HEK293 (cell line): ENCODE measurements around the gene HSPE1.

Source experiments
- HOXC10 ChIP-seq: sonication (generic); formaldehyde crosslinking; IDR thresholded peaks from 2 replicates; pipeline ENCODE4 v1.8.1; 2023; ENCODE audit warnings: mild to moderate bottlenecking, missing genetic modification reagents
- KLF9 ChIP-seq: fragments of 450-650 bp; formaldehyde crosslinking; IDR thresholded peaks from 2 replicates; pipeline ENCODE4 v1.5.1; 2016; ENCODE audit warnings: missing biosample characterization, missing genetic modification characterization, low read depth
- MYNN ChIP-seq: fragments of 450-650 bp; formaldehyde crosslinking; IDR thresholded peaks from 2 replicates; pipeline ENCODE4 v1.5.1; 2016; ENCODE audit warnings: missing biosample characterization, missing genetic modification characterization, borderline replicate concordance
- SP7 ChIP-seq: fragments of 450-650 bp; formaldehyde crosslinking; IDR thresholded peaks from 2 replicates; pipeline ENCODE4 v1.5.1; 2016; ENCODE audit warnings: missing biosample characterization, missing genetic modification characterization
- WT1 ChIP-seq: fragments of 450-650 bp; formaldehyde crosslinking; IDR thresholded peaks from 2 replicates; pipeline ENCODE4 v1.5.1; 2016; ENCODE audit warnings: missing biosample characterization, missing genetic modification characterization
- YY2 ChIP-seq: fragments of 450-650 bp; formaldehyde crosslinking; IDR thresholded peaks from 2 replicates; pipeline ENCODE4 v1.5.1; 2016; ENCODE audit warnings: missing biosample characterization, missing genetic modification characterization
- ZNF114 ChIP-seq: fragments of 450-650 bp; formaldehyde crosslinking; IDR thresholded peaks from 2 replicates; pipeline ENCODE4 v1.5.0; 2017; ENCODE audit warnings: missing biosample characterization, missing genetic modification characterization
- ZNF155 ChIP-seq: fragments of 450-650 bp; formaldehyde crosslinking; IDR thresholded peaks from 2 replicates; pipeline ENCODE4 v1.5.1; 2016; ENCODE audit warnings: missing biosample characterization, missing genetic modification characterization
- ZNF223 ChIP-seq: fragments of 450-650 bp; formaldehyde crosslinking; IDR thresholded peaks from 2 replicates; pipeline ENCODE4 v1.5.1; 2016; ENCODE audit warnings: missing biosample characterization, missing genetic modification characterization
- ZNF274 ChIP-seq, 2 experiments: fragments of 200-500 bp in 1 of 2; fragments of 450-650 bp in 1 of 2; sonication (Bioruptor generic) in 1 of 2; formaldehyde crosslinking in 1 of 2; IDR thresholded peaks; 2 replicates each; pipeline versions ENCODE4 v1.5.1 to v1.6.1; 2014 to 2016; ENCODE audit warnings: borderline replicate concordance in 1 of 2, inconsistent platforms in 1 of 2, low read length in 1 of 2, missing biosample characterization in 1 of 2, missing genetic modification characterization in 1 of 2
- ZNF280D ChIP-seq: fragments of 450-650 bp; formaldehyde crosslinking; IDR thresholded peaks from 2 replicates; pipeline ENCODE4 v1.5.1; 2016; ENCODE audit warnings: missing biosample characterization, missing genetic modification characterization
- ZNF341 ChIP-seq: fragments of 450-650 bp; formaldehyde crosslinking; IDR thresholded peaks from 2 replicates; pipeline ENCODE4; 2016; ENCODE audit warnings: low read depth, missing biosample characterization, missing genetic modification characterization
- ZNF391 ChIP-seq: fragments of 450-650 bp; formaldehyde crosslinking; IDR thresholded peaks from 2 replicates; pipeline ENCODE4 v1.5.1; 2016; ENCODE audit warnings: low read depth, missing biosample characterization, missing genetic modification characterization, borderline replicate concordance
- ZNF501 ChIP-seq: fragments of 450-650 bp; formaldehyde crosslinking; IDR thresholded peaks from 2 replicates; pipeline ENCODE4 v1.5.1; 2016; ENCODE audit warnings: missing biosample characterization, missing genetic modification characterization
- ZNF555 ChIP-seq: fragments of 450-650 bp; formaldehyde crosslinking; conservative IDR thresholded peaks from 2 replicates; pipeline ENCODE4 v1.5.1; 2017; ENCODE audit warnings: missing biosample characterization, mild to moderate bottlenecking, missing genetic modification characterization, inconsistent platforms
- ZNF621 ChIP-seq: fragments of 450-650 bp; formaldehyde crosslinking; IDR thresholded peaks from 2 replicates; pipeline ENCODE4 v1.5.1; 2017; ENCODE audit warnings: missing biosample characterization, missing genetic modification characterization
- ZNF645 ChIP-seq: fragments of 450-650 bp; formaldehyde crosslinking; IDR thresholded peaks from 2 replicates; pipeline ENCODE4; 2016; ENCODE audit warnings: missing biosample characterization, missing genetic modification characterization
- ZNF776 ChIP-seq: fragments of 450-650 bp; formaldehyde crosslinking; IDR thresholded peaks from 2 replicates; pipeline ENCODE4 v1.5.0; 2017; ENCODE audit warnings: missing biosample characterization, missing genetic modification characterization, borderline replicate concordance
- ZNF777 ChIP-seq: fragments of 450-650 bp; formaldehyde crosslinking; IDR thresholded peaks from 2 replicates; pipeline ENCODE4 v1.5.1; 2017; ENCODE audit warnings: missing biosample characterization, missing genetic modification characterization, borderline replicate concordance
- ZNF843 ChIP-seq: fragments of 450-650 bp; formaldehyde crosslinking; IDR thresholded peaks from 2 replicates; pipeline ENCODE4 v1.5.1; 2016; ENCODE audit warnings: missing biosample characterization, missing genetic modification characterization
- TF ChIP-seq, protein P1 (sequence below): fragments of 450-650 bp; formaldehyde crosslinking; IDR thresholded peaks from 2 replicates; pipeline ENCODE4 v1.5.1; 2017; ENCODE audit warnings: missing biosample characterization, missing genetic modification characterization
- TF ChIP-seq, protein P2 (sequence below): fragments of 450-650 bp; formaldehyde crosslinking; IDR thresholded peaks from 2 replicates; pipeline ENCODE4 v1.5.1; 2017; ENCODE audit warnings: missing biosample characterization, missing genetic modification characterization
- TF ChIP-seq, protein P3 (sequence below): fragments of 450-650 bp; formaldehyde crosslinking; IDR thresholded peaks from 2 replicates; pipeline ENCODE4 v1.5.1; 2016; ENCODE audit warnings: missing biosample characterization, missing genetic modification characterization
- TF ChIP-seq, protein P4 (sequence below): fragments of 450-650 bp; IDR thresholded peaks from 2 replicates; pipeline ENCODE4 v1.5.1; 2018; ENCODE audit warnings: missing biosample characterization, missing genetic modification characterization
- TF ChIP-seq, protein P5 (sequence below): fragments of 450-650 bp; formaldehyde crosslinking; IDR thresholded peaks from 2 replicates; pipeline ENCODE4 v1.5.1; 2016; ENCODE audit warnings: missing biosample characterization, missing genetic modification characterization, borderline replicate concordance

HSPE1 gene

DNA sequence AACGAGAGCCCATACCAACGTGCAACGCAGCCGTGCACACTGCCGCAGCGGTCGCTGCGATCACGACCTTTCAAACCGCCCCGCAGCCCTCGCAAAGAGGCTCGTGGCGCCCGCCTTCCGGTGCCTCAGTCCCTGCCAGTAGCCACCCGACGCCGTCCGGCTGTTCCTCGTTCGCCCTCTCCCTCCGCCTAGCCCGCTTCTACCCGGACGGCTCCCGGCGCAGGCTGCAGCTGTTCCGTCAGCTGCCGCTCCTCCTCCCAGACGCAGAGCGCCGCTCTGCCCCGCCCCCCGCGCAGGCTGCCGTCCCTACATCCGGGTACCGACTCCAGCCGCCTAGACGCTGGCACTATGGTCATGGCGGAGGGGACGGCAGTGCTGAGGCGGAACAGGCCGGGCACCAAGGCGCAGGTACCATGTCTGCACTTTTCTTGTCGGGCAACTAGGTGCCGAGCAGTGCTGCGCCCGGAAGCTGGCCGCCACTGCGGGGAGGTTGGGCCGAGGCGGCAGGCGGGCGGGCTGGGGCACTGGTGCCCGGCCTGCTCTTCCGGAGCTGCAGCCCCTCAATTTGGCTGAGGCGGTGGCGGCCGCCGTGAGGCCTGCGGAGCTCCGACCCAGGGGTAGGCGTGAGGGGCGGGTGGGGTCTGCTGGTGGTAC is 15.7 kb downstream of the HSPE1 start, which contains the start of gene MOB4 (continued):
- TF ChIP-seq, protein P1, sequence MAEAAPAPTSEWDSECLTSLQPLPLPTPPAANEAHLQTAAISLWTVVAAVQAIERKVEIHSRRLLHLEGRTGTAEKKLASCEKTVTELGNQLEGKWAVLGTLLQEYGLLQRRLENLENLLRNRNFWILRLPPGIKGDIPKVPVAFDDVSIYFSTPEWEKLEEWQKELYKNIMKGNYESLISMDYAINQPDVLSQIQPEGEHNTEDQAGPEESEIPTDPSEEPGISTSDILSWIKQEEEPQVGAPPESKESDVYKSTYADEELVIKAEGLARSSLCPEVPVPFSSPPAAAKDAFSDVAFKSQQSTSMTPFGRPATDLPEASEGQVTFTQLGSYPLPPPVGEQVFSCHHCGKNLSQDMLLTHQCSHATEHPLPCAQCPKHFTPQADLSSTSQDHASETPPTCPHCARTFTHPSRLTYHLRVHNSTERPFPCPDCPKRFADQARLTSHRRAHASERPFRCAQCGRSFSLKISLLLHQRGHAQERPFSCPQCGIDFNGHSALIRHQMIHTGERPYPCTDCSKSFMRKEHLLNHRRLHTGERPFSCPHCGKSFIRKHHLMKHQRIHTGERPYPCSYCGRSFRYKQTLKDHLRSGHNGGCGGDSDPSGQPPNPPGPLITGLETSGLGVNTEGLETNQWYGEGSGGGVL = no peak
- no peak for TF ChIP-seq ZNF223 (tag by site-specific recombination)
- TF ChIP-seq ZNF843 (tag by site-specific recombination) = peak; percentile 77; the same call in 1 of the 2 replicates
- no peak for TF ChIP-seq ZNF555 (tag by site-specific recombination)
- no peak for TF ChIP-seq ZNF114 (tag by site-specific recombination)
- no peak for TF ChIP-seq ZNF280D (tag by site-specific recombination)
- TF ChIP-seq ZNF501 (tag by site-specific recombination) = peak; percentile 89
- TF ChIP-seq, protein P2, sequence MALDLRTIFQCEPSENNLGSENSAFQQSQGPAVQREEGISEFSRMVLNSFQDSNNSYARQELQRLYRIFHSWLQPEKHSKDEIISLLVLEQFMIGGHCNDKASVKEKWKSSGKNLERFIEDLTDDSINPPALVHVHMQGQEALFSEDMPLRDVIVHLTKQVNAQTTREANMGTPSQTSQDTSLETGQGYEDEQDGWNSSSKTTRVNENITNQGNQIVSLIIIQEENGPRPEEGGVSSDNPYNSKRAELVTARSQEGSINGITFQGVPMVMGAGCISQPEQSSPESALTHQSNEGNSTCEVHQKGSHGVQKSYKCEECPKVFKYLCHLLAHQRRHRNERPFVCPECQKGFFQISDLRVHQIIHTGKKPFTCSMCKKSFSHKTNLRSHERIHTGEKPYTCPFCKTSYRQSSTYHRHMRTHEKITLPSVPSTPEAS (tag by site-specific recombination) = 0 out of 2 replicates have a peak, but pooled peaks have one; percentile 15
- TF ChIP-seq ZNF776 (tag by site-specific recombination) = no peak
- peak; percentile 35 for TF ChIP-seq WT1 (tag by site-specific recombination)
- TF ChIP-seq ZNF645 (tag by site-specific recombination) = no peak
- TF ChIP-seq ZNF155 (tag by site-specific recombination) = no peak
- TF ChIP-seq ZNF777 (tag by site-specific recombination) = no peak
- no peak for TF ChIP-seq ZNF391 (tag by site-specific recombination)
- peak; percentile 88; the same call in 1 of the 2 replicates for TF ChIP-seq HOXC10 (CRISPR knock-in tag)
- peak; percentile 75 for TF ChIP-seq SP7
- peak; percentile 97 for TF ChIP-seq KLF9 (tag by site-specific recombination)
- TF ChIP-seq, protein P3, sequence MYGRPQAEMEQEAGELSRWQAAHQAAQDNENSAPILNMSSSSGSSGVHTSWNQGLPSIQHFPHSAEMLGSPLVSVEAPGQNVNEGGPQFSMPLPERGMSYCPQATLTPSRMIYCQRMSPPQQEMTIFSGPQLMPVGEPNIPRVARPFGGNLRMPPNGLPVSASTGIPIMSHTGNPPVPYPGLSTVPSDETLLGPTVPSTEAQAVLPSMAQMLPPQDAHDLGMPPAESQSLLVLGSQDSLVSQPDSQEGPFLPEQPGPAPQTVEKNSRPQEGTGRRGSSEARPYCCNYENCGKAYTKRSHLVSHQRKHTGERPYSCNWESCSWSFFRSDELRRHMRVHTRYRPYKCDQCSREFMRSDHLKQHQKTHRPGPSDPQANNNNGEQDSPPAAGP (tag by site-specific recombination) = no peak; the same call in 1 of the 2 replicates
- TF ChIP-seq, protein P4, sequence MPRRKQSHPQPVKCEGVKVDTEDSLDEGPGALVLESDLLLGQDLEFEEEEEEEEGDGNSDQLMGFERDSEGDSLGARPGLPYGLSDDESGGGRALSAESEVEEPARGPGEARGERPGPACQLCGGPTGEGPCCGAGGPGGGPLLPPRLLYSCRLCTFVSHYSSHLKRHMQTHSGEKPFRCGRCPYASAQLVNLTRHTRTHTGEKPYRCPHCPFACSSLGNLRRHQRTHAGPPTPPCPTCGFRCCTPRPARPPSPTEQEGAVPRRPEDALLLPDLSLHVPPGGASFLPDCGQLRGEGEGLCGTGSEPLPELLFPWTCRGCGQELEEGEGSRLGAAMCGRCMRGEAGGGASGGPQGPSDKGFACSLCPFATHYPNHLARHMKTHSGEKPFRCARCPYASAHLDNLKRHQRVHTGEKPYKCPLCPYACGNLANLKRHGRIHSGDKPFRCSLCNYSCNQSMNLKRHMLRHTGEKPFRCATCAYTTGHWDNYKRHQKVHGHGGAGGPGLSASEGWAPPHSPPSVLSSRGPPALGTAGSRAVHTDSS (tag by site-specific recombination) = no peak
- TF ChIP-seq YY2 = peak; percentile 82
- TF ChIP-seq, protein P5, sequence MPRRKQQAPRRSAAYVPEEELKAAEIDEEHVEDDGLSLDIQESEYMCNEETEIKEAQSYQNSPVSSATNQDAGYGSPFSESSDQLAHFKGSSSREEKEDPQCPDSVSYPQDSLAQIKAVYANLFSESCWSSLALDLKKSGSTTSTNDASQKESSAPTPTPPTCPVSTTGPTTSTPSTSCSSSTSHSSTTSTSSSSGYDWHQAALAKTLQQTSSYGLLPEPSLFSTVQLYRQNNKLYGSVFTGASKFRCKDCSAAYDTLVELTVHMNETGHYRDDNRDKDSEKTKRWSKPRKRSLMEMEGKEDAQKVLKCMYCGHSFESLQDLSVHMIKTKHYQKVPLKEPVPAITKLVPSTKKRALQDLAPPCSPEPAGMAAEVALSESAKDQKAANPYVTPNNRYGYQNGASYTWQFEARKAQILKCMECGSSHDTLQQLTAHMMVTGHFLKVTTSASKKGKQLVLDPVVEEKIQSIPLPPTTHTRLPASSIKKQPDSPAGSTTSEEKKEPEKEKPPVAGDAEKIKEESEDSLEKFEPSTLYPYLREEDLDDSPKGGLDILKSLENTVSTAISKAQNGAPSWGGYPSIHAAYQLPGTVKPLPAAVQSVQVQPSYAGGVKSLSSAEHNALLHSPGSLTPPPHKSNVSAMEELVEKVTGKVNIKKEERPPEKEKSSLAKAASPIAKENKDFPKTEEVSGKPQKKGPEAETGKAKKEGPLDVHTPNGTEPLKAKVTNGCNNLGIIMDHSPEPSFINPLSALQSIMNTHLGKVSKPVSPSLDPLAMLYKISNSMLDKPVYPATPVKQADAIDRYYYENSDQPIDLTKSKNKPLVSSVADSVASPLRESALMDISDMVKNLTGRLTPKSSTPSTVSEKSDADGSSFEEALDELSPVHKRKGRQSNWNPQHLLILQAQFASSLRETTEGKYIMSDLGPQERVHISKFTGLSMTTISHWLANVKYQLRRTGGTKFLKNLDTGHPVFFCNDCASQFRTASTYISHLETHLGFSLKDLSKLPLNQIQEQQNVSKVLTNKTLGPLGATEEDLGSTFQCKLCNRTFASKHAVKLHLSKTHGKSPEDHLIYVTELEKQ (tag by site-specific recombination) = peak; percentile 5; the same call in 1 of the 2 replicates
- peak; percentile 100 for TF ChIP-seq ZNF341 (tag by site-specific recombination)
- TF ChIP-seq ZNF274 (IDR thresholded peaks at IDR 0.05; ENCODE audit: low read length) = no peak
- no peak for TF ChIP-seq ZNF274 (tag by site-specific recombination; IDR thresholded peaks at IDR 0.05; ENCODE audit: borderline replicate concordance)
- TF ChIP-seq ZNF621 (tag by site-specific recombination) = no peak
- no peak for TF ChIP-seq MYNN (tag by site-specific recombination)
